A673 (cell line): ENCODE results near the gene BIVM.

Experiments used
- CTCF ChIP-seq: fragments of 300-800, 200-600 bp; sonication (generic); conservative IDR thresholded peaks from 2 replicates; pipeline ENCODE4 v1.5.1; 2017; ENCODE audit warnings: low read depth, mild to moderate bottlenecking, antibody characterized with exemption, low read length, moderate library complexity, mixed read lengths
- EZH2 ChIP-seq: fragments of 200-600 bp; sonication (generic); IDR thresholded peaks from 2 replicates; pipeline ENCODE4 v1.6.1; 2017; ENCODE audit warnings: borderline replicate concordance, low read depth, mild to moderate bottlenecking, mixed read lengths, antibody characterized with exemption, low read length; ENCODE audit not compliant: poor library complexity, severe bottlenecking

- TF ChIP-seq CTCF (peak; percentile 85), EZH2 (no peak)
Measured at GRCh38 chr13:102870677-102871415, 71.9 kb downstream of the BIVM start.
